Cortex of kidney (tissue), 1 donor: ENCODE results near the gene STIP1.

Source experiments
- DNase-seq: peaks from one replicate; lab custom pipeline; 2025; lab: John Stamatoyannopoulos, UW

Gene STIP1

DNA sequence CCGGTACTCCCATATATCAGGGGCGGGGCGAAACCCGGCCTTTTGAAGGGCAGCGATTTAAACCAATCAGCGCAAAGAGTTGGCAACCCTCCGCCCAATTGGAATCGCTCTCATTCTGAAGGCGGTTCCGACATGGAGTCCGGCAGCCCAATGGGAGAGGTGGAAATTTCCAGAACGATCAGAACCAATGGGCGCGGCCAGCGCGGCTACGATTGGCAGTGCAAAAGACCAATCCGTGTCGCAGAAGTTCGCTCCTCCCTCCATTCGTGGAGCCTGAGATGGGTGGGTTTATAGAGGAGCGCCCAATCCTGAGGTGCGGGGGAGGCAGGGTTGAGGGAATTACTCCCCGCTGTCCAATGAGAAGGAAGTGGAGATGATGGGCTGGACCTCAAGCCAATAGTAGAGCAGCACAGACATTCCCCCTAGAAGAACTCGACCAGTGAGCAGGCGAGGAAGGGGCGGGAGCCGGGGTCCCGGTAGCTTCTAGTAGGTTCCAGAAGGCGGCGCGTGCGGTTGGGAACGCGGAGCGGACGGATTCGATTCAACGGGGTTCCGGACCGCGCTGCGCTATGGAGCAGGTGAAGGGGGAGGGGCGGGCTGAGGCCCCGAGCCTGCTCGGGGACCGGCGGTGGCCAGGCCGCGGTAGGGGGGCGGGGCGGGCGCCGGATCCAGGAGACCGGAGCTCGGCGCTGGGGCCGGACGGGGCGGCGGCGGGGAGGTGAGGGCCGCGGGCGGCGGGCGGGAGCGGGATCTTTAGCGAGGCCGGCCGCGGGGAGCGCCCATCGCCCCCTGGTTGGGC is at the start of gene STIP1:
Gene STIP1, plus strand, starts transcription at position 479 of the 799 bp plus-strand sequence. Its CDS starts 91 bp downstream, at position 570.
- DNase-seq: peak; percentile 86

DNA sequence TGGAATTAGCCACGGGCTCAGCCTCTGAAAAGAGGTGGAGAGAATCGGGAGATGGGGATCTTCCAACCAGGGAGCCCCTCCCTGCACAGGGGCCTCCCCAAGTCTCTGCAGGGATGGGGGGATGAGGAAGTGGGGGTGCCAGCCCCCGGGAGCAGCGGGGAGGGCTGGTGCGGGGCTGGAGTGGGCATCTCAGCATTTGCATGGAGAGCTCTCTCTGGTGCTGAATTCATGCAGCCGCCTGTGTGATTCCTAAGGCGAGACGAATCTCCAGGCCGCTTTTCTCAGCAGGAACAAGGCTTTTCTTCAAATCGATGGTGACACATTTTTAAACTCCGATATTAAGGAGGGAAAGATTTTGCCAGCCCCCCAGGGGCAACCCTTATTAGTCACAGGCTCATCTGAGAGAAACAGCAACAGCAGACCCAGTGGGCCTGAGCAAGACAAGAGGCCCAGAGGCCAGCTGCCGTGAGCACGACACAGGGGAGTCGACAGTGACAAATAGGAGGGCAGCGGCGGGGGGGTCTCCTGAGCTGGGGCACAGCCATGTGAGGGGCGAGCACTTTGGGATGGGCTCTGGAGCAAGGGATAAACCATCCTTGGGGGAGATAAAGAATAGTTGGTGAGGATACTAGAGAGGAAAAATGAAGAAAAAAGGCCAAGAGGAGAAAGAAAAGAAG is 49.1 kb upstream of the STIP1 start:
- DNase-seq: no peak

DNA sequence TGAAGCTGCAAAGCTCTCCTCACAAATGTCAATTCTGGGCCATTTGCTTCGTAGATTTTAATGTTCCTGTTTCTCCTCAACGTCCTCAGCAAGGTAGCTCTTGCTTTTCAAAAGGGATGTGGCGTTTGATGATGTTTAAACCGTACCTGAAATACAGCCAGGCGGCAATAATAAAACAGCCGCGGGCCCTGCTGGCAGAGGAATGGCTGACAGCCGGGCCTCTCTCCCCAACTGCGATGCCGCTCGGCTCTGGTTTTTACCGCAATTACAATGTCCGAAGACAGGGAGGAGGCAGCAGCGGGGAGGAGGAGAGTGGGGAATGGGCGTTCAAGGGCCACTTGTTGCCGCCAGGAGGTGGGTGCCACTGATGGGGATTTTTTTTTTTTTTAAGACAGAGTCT is 47.6 kb upstream of the STIP1 start:
- no peak for DNase-seq

DNA sequence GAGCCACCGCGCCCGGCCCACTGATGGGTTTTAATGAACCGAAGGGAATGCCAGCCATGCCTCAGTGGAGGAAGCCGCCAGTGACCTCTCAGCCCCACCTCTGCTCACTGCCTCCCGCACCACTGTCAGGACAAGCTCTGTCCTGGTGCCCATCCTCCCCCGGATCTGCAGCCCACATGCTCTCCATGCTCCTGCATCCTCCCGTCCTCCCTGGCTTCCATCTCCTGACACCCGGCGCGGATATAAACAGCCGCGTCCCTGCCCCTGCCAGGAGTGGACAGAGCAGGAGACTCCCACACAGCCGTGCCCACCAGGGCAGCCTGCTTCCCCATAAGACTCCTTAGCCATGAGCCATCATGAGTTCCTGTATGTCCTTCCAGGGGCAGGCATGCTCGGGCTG is 46.9 kb upstream of the STIP1 start:
- DNase-seq: no peak

DNA sequence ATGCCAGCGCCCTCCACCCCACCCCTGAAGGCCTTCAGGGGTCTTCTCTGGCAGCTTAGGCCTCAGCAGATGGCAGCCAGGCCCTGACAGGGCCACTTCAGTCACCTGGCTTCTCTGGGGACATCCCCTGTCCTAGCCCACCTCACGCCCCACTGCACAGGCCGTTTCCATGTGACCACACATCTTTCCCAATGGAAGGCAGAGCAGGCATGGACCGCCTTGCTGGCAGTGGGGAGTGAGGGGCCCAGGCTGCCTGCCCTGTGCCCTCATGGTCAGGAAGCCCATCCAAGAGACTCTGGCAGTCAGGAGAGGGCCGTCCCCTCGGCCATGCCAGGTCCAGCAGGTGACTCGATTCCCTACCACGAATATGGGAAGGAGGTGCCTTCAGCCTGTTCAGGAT is 45.9 kb upstream of the STIP1 start:
- no peak for DNase-seq

DNA sequence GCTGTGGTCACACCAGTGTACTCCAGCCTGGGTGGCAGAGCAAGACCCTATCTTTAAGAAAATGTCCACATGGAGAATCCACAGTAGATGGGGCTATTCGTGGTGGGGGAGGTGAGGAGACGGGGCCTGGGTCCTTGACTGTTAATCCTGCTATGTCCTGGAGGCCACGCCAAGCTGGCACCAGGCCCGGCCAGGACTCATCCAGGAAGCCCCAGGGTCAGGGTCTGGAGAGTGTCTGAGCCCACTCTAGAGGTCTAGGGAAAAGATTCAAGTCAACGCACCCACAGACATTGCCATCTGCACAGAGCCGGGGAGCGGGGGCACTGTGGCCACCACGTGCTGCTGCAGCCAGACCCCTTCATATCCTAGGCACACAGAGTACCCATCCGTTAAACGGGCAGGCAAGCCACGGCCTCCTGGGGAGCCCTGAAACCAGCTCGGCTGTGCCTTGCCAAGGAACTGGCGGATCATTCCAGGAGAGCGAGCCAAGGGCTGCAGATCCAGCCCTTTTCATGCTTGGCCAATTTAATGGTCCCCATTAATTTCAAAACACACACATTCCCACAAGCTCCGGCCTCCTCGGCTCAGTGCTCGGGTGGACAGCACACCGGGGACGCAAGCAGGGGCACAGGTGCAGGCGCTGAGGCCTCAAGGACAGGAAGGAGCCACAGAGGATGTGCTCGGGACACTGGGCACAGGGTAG is 44.7 kb upstream of the STIP1 start:
- no peak for DNase-seq

DNA sequence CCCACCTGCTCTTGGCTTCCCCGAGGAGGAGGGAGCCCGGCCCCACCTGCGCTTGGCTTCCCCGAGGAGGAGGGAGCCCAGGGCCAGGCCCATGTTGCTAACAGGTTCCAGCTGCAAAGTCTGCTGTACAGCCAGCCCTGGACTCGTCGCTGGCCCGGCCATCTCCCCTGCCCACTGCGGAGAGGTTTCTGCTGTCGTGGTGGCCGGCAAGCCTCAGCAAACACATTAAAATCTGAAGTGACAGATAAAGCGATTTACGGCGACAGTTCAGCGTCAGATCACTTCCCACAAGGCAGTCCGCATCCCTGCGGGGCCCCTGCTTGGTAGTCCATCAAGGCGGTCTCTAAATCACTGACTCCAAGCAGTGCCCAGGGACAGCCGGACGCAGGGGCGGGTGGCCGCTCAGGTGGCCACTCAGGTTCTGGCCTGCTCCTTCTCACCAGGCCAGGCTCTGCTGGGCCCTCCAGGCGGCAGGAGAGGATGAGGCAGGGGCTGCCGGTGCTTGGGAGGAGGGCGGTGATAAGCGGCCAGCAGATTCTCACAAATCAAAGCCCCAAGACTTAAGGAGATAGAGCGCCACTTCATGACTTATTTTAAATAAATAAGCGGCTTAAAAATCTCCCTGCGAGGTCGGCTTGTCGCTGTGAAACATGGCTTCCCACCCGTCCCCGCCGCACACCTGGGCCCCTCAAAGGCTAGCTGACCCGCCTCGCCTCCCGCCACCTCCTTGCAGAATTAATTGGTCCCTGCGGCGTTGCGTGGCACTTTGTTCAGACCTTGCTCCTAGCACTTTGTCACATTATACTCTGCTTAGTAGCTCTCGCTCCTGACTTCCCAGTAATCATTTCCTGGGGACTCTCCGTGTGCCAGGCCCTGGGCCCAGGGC is 41.1 kb upstream of the STIP1 start:
- DNase-seq: no peak

DNA sequence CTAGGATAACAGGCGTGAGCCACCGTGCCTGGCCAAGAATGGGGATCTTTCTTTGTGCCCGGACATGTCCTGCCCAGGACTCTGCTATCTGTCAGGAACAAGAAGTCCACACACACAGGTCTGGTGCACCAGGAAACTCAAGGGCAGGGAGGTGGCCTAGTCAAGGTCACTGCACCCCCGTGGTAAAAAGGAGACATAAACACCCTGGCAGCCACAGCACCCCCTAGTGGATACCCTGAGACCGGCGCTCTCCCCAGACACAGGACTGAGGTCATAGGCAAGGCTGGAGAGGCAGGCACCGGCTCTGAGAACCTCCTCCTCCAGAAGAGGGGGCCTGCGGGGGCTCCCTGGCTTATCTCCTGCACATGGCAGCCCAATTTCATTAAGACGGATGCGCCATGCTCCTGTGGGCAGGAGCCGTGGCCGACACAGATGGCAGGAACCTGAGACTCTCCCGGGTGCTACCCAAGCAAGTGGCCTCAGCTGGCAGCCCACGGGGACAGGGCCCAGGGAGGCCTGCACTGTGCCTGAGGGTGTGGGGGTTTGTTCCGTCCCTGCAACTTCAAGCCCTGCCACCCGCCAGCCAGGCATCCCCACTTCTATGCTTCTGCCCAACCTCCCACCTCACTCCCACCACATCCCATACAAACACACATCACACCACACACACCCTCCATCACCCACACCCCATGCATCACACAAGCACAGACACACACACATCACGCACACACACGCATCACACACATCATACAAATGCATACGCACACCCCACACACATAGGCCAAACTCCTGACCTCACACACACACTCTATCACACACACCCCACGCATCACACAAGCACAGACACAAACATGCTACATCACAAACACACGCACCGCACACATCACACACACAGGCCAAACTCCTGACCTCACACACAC is 39.7 kb upstream of the STIP1 start:
- no peak for DNase-seq

DNA sequence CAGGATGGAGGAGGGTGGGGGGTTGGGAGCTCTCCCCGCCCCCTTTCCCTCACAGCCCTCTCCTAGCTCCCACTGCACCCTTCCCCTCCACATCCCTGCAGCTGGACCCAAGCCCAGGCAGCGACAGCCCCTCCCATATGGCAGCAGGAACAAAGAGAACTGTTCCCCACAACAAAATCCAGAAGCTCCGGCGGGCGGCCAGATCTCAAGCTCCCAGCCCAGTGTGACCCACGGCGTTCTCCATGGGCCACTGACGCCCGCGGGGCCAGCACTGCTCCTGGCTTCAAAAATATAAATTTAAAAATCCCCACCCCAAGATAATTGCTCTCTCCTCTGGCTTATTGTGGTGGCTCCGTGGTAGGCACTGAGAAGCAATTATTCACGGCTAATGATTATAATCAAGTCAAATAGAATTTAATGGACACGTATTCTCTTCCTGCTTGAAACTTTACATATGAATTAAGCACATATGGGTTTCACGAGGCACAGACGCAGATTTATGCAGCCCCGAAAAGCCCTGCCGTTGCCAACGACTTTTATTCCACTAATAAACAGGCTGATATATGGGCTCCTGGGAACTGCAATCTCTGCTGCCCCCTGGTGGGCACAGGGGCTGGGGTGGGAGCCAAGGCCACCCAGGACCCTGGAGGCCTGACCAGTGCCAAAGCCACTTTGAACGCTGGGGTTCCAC is 37.6 kb upstream of the STIP1 start:
- no peak for DNase-seq

DNA sequence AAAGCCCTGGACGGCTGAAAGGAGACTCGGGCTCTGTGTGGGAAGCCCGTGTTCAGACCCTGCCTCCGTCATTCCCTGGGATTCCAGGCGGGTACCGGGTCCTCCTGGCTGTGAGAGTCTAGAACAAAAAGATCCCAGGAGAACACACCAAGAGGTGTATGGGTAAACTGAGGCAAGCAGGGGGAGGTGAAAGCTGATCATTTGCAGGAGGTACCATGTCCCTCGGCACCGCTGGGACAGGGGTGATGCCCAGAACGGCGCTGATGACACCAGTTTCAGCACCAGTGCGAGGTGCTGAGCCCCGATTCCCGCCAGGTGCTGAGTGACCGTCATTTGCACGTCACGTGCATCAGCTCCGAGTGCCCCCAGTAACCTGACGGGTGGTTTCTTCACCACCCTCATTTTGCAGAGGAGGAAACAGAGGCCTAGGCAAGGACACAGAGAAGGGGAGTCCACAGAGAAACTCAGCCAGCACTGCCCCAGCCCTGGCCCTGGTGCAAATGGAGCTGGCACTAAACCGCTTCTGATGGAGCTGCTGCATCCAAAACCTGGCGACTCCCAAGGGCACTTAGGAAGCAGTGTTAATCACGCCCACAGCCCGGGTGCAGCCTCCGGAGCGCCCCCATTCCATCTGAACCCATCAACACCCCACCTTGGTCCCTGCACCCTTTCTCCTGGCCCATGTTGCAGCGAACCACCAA is 36.9 kb upstream of the STIP1 start:
- DNase-seq: no peak

DNA sequence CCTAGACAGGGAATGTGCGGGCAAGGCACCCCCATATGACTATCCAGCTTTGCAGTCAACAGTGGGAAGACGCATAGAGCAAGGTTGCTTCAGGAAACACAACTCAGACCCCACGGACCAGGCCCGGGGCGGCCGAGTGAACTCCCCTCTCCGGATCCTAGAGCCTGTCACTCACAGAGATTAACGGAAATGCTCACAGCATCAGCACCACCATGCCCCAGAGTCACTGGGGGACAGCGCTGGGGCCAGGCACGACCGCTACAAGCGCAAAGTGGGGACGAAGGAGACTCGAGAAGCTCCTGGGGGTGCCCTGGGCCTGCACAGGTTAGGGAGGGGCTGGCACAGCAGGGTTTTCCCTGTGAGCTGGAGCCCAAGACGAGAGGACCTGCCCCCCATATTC is 35.9 kb upstream of the STIP1 start:
- no peak for DNase-seq

DNA sequence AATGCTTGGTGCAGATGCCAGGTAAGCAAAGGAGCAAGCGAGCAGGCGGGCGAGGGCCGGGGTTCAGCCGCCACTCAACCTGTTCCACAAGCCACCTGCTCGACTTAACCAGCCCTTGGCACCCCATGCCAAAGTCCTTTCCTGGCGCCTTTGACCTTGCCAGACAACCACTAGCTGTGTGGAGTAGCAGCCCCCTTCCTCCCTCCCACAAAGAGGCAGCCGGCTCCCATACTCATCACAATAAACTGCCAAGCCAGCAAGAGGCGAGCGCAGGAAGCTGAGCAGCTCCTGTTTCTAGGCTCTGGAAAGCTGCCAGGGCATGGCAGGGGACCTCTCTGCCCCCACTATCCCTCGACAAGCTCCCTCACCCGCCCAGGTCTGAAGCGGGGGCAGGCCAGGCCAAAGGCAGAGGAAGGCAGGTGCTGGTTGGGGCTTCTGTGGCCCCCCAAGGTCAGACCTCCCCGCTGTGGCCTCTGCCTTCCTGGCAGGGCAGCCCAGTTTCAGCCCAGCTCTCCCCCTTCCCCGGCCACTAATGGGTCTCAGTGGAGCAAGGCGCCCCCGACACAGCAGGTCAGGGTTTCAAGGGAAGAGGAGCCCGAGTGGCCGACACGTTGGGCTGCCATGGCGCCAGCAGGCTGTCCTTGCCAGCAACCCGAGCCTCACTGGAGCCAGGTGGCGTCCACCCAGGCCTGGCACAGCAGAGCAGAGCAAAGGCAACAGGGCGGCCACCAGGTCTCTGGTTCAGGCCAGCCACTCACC is 35.3 kb upstream of the STIP1 start:
- DNase-seq: no peak

DNA sequence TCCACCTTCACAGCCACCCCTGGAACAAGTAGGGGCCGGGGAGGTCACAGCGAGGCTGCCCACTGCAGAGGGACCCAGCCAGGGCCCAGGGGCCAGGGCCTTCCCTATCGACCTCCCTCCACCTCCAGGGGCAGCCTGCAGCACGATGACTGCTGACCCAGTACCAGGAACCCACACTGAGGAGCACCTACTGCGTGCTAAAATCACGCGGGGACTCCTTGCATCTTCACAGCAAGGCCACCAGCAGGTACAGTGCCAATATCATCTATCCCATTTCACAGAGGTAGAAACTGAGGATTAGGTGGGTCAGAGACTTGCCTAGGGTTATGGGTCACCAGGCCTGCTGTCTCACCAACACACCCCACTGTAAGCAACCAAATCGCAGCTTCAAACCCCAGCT is 34.6 kb upstream of the STIP1 start:
- no peak for DNase-seq

DNA sequence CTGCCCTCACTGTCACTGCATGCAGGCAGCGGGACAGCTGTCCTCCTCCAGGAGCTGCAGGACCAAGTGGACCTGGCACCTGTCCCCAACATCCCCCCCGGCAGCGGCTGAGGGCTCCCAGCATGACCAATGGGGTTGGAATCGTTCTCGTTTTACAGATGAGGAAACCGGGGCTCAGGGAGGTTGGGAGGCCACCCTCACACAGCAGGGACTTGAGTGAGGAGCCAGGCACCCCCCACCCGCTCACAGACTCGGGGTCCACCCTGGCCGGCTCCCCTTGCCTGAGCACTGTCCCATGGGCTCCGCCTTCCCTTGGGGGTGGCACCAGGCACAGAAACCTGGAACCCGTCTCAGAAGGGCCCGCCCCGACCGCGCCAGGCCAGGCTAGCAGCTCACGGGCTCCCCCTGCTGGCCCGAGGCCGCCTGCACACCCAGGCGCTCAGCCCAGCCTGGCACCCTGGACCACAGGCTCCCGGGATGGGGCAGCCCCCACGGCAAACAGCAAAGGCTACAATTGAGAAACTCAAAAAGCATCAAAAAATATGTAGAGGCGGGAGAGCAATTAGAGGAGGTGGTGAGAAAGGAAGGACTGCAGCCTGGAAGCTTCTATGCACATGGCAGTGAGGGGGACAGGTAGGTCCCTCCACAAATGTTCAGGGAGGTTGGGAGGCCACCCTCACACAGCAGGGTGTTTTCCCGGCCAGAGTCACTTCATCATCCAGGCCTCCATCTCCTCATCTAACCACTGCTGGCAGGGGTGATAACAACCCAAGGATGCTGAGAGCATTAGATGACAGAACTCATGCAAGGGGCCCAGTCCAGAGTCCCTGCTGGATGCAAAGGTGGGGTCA is 32.9 kb upstream of the STIP1 start:
- DNase-seq: no peak

DNA sequence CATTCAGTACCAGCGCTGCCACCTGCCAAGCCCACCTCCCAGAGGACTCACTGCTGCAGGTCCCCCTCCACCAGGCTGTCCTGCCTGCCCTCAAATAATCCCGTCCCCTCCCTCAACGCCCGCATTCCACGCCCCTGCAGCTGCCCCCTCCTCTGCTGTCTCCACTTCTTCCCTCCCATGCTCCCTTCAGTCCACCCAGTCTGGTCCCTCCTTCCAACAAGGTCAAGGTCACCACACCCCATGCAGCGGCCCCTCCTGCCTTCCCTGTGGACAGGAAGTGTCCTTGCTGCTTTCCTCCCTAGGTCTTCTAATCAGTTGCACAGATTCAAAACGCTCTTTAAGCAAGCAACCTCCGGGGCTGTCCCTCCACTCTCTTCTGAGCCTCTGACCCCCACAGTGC is 32.2 kb upstream of the STIP1 start:
- DNase-seq: no peak

DNA sequence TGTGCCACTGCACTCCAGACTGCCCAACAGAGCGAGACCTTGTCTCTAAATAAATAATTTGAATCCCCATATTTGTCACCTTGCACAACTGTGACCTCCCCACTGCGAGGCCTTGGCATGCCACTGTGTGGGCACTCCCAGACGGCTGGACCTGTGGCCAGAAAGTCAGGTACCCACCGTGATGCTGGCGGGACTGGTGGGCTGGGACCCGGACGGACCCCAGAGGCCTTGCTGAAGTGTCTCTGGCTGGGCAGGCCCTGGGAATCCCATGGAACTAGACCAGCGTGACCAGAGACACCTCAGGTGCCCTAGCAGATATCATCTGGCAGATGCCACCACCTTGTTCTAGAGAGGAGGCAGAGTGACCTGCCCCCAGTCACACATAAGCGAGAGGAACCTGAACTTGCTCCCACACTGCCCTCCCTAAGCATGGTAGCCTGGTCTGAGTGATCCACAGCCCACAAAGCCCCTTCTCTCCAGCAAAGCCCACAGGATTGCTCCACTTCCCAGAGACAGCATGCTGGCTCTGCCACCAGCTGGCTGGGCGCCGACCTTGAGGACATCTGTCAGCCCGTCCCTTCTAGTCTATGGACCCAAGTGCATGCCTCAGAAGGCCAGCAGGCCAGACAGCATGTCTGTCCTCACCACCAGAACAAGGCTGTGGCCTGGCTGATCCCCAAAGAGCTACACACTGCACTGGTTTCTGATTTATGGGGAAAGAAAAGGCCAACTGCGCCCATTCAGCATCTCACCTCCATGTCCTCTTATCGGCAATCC is 29.5 kb upstream of the STIP1 start:
- DNase-seq: no peak
